ENCODE data around the gene COL20A1. TPM values are rescaled to one million over a fixed set of nuclear protein-coding genes. Genes with fewer than 3 reads are reported as not detected.
"Not testable (repeated sequence)": the region's sequence is repeated elsewhere in the genome, so short reads cannot be mapped to it uniquely, and the experiment has no call there.

COL20A1 gene
- total RNA-seq, 1 donor from 2014 or later, result not detected

DNA sequence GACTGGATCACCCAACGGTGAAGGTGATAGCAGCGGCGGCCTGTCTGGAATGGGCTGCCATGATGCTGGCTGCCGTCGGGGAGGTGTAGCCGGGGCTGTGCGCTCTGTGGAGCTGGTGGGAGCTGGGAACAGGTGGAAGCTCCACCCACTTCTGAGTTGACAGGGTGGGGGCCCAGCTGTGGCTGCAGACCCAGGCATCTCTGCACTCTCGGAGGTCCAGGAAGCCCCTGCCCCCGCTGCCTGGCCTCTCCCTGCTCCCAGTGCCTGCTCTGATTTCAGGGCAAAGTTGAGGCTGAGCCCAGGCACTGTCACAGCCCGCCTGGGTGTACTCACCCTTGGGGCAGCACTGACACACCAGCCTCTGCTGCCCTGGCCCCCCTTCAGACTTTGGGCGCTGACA is 86.3 kb downstream of the COL20A1 start:
- H3K27me3 ChIP-seq (ENCODE audit: control insufficient read depth, insufficient read depth, low read length), result peaks cover 41% of the 10 kb centered on the region
- no peak overlapping the region for H3K4me3 ChIP-seq (ENCODE audit: low read depth, low read length)
- no peak for DNase-seq (ENCODE audit: low read depth)
- H3K36me3 ChIP-seq (ENCODE audit: control insufficient read depth, insufficient read depth, low read length), result no peaks in the 10 kb centered on the region
- TF ChIP-seq CTCF (IDR thresholded peaks at IDR 0.05; ENCODE audit: insufficient read depth, low read length, poor library complexity, severe bottlenecking), result no peak

DNA sequence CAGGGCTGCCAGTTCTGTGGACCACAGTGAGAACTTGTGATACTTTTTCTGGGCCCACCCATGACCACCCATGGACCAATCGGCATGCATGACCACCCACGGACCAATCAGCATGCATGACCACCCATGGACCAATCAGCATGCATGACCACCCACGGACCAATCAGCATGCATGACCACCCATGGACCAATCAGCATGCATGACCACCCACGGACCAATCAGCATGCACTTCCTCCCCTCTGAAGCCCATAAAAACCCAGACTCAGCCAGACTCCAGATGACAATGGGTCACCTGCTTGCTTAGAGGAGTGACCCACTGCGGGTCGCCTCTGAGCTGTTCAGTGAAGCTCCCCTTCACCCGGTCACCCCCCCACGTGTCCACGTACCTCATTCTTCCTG is 86.9 kb downstream of the COL20A1 start:
- DNase-seq (ENCODE audit: low read depth); H3K4me3 ChIP-seq (ENCODE audit: low read depth, low read length); H3K36me3 ChIP-seq (ENCODE audit: control insufficient read depth, insufficient read depth, low read length): not testable (repeated sequence)
- H3K27me3 ChIP-seq (ENCODE audit: control insufficient read depth, insufficient read depth, low read length), result peaks cover 38% of the 10 kb centered on the region

DNA sequence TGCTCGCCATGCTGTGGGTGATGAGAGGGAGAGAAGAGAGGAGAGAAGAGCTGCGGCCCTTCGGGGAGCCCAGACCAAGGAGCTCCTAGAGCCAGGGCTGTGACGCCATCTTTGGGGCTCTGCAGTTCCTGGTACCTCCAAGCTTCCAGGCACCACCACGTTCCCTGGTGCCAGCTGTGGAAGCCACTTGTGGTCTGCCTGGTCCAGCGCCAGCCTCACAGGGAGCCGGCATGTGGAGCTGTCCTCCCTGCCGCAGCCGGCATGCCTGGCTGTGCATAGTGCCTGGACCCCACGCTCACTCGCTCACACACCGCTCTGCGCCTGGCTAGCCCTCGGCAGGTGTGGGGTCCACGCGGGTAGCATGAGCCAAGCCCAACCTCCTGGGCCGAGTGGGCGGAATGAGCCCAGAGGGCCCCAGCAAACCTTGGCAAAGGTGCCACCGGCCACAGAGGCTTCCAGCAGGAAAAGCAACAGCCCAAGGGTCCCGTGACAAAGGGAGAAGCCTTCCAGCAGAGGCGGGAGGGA is 87.4 kb downstream of the COL20A1 start:
- H3K36me3 ChIP-seq (ENCODE audit: control insufficient read depth, insufficient read depth, low read length), result no peaks in the 10 kb centered on the region
- no peak for DNase-seq (ENCODE audit: low read depth)
- no peak overlapping the region for H3K4me3 ChIP-seq (ENCODE audit: low read depth, low read length)
- TF ChIP-seq CTCF (IDR thresholded peaks at IDR 0.05; ENCODE audit: insufficient read depth, low read length, poor library complexity, severe bottlenecking), result no peak
- peaks cover 35% of the 10 kb centered on the region for H3K27me3 ChIP-seq (ENCODE audit: control insufficient read depth, insufficient read depth, low read length)

- Histone ChIP-seq H3K36me3 (ENCODE audit: control insufficient read depth, insufficient read depth, low read length) (no peaks in the 10 kb centered on the region), H3K27me3 (ENCODE audit: control insufficient read depth, insufficient read depth, low read length) (peaks cover 28% of the 10 kb centered on the region), H3K4me3 (ENCODE audit: low read depth, low read length) (no peak overlapping the region)
- TF ChIP-seq CTCF (IDR thresholded peaks at IDR 0.05; ENCODE audit: insufficient read depth, low read length, poor library complexity, severe bottlenecking), result peak; percentile 95
- no peak for DNase-seq (ENCODE audit: low read depth)
Observed at GRCh38 chr20:63381781-63382431, 88.9 kb downstream of the COL20A1 start.

GRCh38 chr20:63382551-63383300 is 89.7 kb downstream of the COL20A1 start:
- Histone ChIP-seq H3K4me3 (ENCODE audit: low read depth, low read length) (no peak overlapping the region), H3K27me3 (ENCODE audit: control insufficient read depth, insufficient read depth, low read length) (peaks cover 20% of the 10 kb centered on the region), H3K36me3 (ENCODE audit: control insufficient read depth, insufficient read depth, low read length) (no peaks in the 10 kb centered on the region)
- no peak for DNase-seq (ENCODE audit: low read depth)
- TF ChIP-seq CTCF (IDR thresholded peaks at IDR 0.05; ENCODE audit: insufficient read depth, low read length, poor library complexity, severe bottlenecking), result no peak

- no peak for DNase-seq (ENCODE audit: low read depth)
- H3K4me3 ChIP-seq (ENCODE audit: low read depth, low read length), result no peak overlapping the region
- H3K36me3 ChIP-seq (ENCODE audit: control insufficient read depth, insufficient read depth, low read length), result no peaks in the 10 kb centered on the region
- no peak for TF ChIP-seq CTCF (IDR thresholded peaks at IDR 0.05; ENCODE audit: insufficient read depth, low read length, poor library complexity, severe bottlenecking)
- peaks cover 11% of the 10 kb centered on the region for H3K27me3 ChIP-seq (ENCODE audit: control insufficient read depth, insufficient read depth, low read length)
Observed at GRCh38 chr20:63383556-63383955, 90.6 kb downstream of the COL20A1 start.
